ENCODE data around the gene PARVA.

PARVA gene

GRCh38 chr11:12377824-12378593, 638 bp downstream of the PARVA start:
- peak; percentile 39 to 61 for DNase-seq

- DNase-seq: no peak
Observed at GRCh38 chr11:12380565-12381325, 3.4 kb downstream of the PARVA start.

- DNase-seq: no peak
Observed at GRCh38 chr11:12381875-12382274, 4.5 kb downstream of the PARVA start.

GRCh38 chr11:12382451-12382850, 5.1 kb downstream of the PARVA start:
- DNase-seq: no peak

- no peak for DNase-seq
Observed at GRCh38 chr11:12386309-12386708, 8.9 kb downstream of the PARVA start.

- no peak for DNase-seq
Observed at GRCh38 chr11:12386745-12387144, 9.4 kb downstream of the PARVA start.

- DNase-seq: no peak
Observed at GRCh38 chr11:12388173-12388572, 10.8 kb downstream of the PARVA start.

GRCh38 chr11:12388939-12389670, 11.7 kb downstream of the PARVA start:
- no peak for DNase-seq

- DNase-seq: no peak
Observed at GRCh38 chr11:12389676-12390657, 12.6 kb downstream of the PARVA start.

GRCh38 chr11:12390687-12391110, 13.3 kb downstream of the PARVA start:
- no peak for DNase-seq

- no peak for DNase-seq
Observed at GRCh38 chr11:12392672-12393071, 15.3 kb downstream of the PARVA start.

GRCh38 chr11:12393691-12394090, 16.3 kb downstream of the PARVA start:
- DNase-seq: no peak

GRCh38 chr11:12394601-12395000, 17.2 kb downstream of the PARVA start:
- no peak for DNase-seq

GRCh38 chr11:12395333-12395732, 18.0 kb downstream of the PARVA start:
- DNase-seq: no peak

GRCh38 chr11:12397931-12398334, 20.6 kb downstream of the PARVA start:
- DNase-seq: no peak

- no peak for DNase-seq
Observed at GRCh38 chr11:12399355-12399754, 22.0 kb downstream of the PARVA start.

GRCh38 chr11:12402025-12402424, 24.7 kb downstream of the PARVA start:
- DNase-seq: no peak

GRCh38 chr11:12402691-12403120, 25.3 kb downstream of the PARVA start:
- no peak for DNase-seq

GRCh38 chr11:12403122-12403996, 26.0 kb downstream of the PARVA start:
- DNase-seq: no peak

GRCh38 chr11:12403997-12404350, 26.6 kb downstream of the PARVA start:
- no peak for DNase-seq

GRCh38 chr11:12404436-12404835, 27.1 kb downstream of the PARVA start:
- DNase-seq: no peak
